ENCODE results near the gene DSG1. TPM values are rescaled to one million over a fixed set of nuclear protein-coding genes. Genes with fewer than 3 reads are reported as not detected.
A peak's percentile ranks its signal among the peaks of the same experiment; 100 is the strongest.

Gene DSG1
- total RNA-seq, 6 experiments from 2014 or later = 0.29 to 4.3 (median 1.4) TPM

GRCh38 chr18:31398191-31398590, 80.2 kb downstream of the DSG1 start:
- no peaks in the 10 kb centered on the region for H3K9me3 ChIP-seq
- ATAC-seq (no peak), DNase-seq (no peak)
- peaks cover 0 to 31% (median 14%) of the 10 kb centered on the region in 4 donors for H3K4me1 ChIP-seq
- no peak overlapping the region for H3K27ac ChIP-seq
- TF ChIP-seq CTCF (IDR thresholded peaks at IDR 0.05) = no peak
- no peak for TF ChIP-seq POLR2A (IDR thresholded peaks at IDR 0.05)
- no peaks in the 10 kb centered on the region for H3K36me3 ChIP-seq
- intact Hi-C loops (cut with DNase I) = no loop called here
- 68% methylated on average over 2 of the region's 2 CpGs for WGBS (ENCODE audit: insufficient coverage, low coverage, low lambda C conversion rate, missing lambda C conversion rate)
- H3K4me3 ChIP-seq = no peak overlapping the region
- no peaks in the 10 kb centered on the region for H3K27me3 ChIP-seq

GRCh38 chr18:31399306-31400032, 81.5 kb downstream of the DSG1 start:
- H3K4me3 ChIP-seq = no peak overlapping the region
- H3K27ac ChIP-seq = no peak overlapping the region
- 64% methylated on average over 6 of the region's 6 CpGs for WGBS (ENCODE audit: insufficient coverage, low coverage, low lambda C conversion rate, missing lambda C conversion rate)
- intact Hi-C loops (cut with DNase I) = no loop called here
- no peaks in the 10 kb centered on the region for H3K27me3 ChIP-seq
- peaks cover 0 to 34% (median 16%) of the 10 kb centered on the region in 4 donors for H3K4me1 ChIP-seq
- TF ChIP-seq CTCF (IDR thresholded peaks at IDR 0.05) (no peak), POLR2A (IDR thresholded peaks at IDR 0.05) (no peak)
- no peaks in the 10 kb centered on the region for H3K9me3 ChIP-seq
- DNase-seq = no peak
- ATAC-seq = no peak
- no peaks in the 10 kb centered on the region for H3K36me3 ChIP-seq

- 18% methylated on average over 6 of the region's 6 CpGs for WGBS (ENCODE audit: insufficient coverage, low coverage, low lambda C conversion rate, missing lambda C conversion rate)
- intact Hi-C loops (cut with DNase I) = no loop called here
- peaks cover 0 to 34% (median 16%) of the 10 kb centered on the region in 4 donors for H3K4me1 ChIP-seq
- no peaks in the 10 kb centered on the region for H3K36me3 ChIP-seq
- TF ChIP-seq POLR2A (IDR thresholded peaks at IDR 0.05) (no peak), CTCF (IDR thresholded peaks at IDR 0.05) (no peak)
- peak overlapping the region in 2 of 3 donors; percentile 17 to 23 for H3K4me3 ChIP-seq
- H3K27me3 ChIP-seq = no peaks in the 10 kb centered on the region
- peak; percentile 85 to 93 (median 92) for ATAC-seq
- peak overlapping the region; percentile 19 to 69 (median 61) for H3K27ac ChIP-seq
- peak in 1 of 3 donors; percentile 53 for DNase-seq
- H3K9me3 ChIP-seq = no peaks in the 10 kb centered on the region
Observed at GRCh38 chr18:31401156-31402025, 83.4 kb downstream of the DSG1 start.

GRCh38 chr18:31402026-31402373, 84.0 kb downstream of the DSG1 start:
- Histone ChIP-seq H3K4me1 (peaks cover 0 to 31% (median 15%) of the 10 kb centered on the region in 4 donors), H3K27me3 (no peaks in the 10 kb centered on the region), H3K9me3 (no peaks in the 10 kb centered on the region), H3K27ac (peak overlapping the region; percentile 19 to 69 (median 61)), H3K4me3 (peak overlapping the region in 2 of 3 donors; percentile 17 to 23), H3K36me3 (no peaks in the 10 kb centered on the region)
- DNase-seq (no peak), ATAC-seq (peak; percentile 77 to 89 (median 88))
- intact Hi-C loops (cut with DNase I) = no loop called here
- TF ChIP-seq POLR2A (IDR thresholded peaks at IDR 0.05) = no peak
- no peak for TF ChIP-seq CTCF (IDR thresholded peaks at IDR 0.05)
